HG03064 (cell line): ENCODE measurements around the gene ETV2.

Experiments used
- ATAC-seq: cut with Tn5 transposase; IDR thresholded peaks from one replicate; pipeline ENCODE4 v1.9.1; 2021; ENCODE audit warnings: low read depth; ENCODE audit not compliant: unreplicated experiment

ETV2 gene

DNA sequence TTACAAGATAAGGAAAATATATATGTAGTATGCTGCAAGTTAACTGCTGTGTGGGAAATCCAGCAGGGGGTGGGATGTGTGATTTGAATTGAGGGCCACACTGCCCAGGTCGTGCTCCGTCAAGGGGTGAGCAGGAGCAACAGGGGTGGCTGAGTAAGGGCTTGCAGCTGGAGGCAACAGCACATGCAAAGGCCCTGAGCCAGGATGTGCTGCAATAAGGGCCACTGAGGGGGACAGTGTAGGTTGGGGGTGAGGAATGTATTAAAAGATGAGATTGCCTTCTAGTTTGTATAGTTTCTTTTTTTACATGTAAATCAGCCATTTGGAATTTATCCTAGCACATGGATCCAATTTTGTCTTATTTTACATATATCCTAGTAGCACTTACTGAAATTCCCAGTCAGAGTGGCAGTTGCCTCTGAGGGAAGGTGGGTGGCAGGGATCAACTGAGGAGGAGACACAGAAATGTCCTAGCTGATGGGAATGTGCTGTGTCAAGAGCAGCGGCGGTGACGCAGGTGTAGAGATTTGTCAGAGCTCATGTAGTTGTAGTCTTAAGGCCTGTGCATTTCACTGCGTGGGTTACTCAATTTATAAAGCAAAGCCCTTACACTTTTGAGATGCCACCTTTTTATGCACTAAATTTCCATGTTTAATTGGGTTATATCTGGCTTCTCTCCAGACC, 18.1 kb upstream of the ETV2 start:
- no peak for ATAC-seq

DNA sequence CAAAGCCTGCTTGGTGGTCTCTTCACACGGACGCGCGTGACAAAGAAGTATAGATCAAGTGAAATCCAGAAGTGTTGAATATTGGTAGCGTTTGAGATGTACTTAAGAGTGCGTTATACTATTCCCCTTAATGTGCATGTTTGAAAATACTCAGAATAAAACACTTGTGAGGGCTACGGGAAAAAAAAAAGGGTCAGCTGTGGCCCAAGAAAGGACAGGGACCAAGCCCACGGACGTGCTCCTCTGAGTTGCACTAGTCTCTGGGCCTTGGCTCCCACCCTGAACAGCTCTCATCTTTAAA, 13.3 kb upstream of the ETV2 start:
- ATAC-seq, result peak; percentile 13

DNA sequence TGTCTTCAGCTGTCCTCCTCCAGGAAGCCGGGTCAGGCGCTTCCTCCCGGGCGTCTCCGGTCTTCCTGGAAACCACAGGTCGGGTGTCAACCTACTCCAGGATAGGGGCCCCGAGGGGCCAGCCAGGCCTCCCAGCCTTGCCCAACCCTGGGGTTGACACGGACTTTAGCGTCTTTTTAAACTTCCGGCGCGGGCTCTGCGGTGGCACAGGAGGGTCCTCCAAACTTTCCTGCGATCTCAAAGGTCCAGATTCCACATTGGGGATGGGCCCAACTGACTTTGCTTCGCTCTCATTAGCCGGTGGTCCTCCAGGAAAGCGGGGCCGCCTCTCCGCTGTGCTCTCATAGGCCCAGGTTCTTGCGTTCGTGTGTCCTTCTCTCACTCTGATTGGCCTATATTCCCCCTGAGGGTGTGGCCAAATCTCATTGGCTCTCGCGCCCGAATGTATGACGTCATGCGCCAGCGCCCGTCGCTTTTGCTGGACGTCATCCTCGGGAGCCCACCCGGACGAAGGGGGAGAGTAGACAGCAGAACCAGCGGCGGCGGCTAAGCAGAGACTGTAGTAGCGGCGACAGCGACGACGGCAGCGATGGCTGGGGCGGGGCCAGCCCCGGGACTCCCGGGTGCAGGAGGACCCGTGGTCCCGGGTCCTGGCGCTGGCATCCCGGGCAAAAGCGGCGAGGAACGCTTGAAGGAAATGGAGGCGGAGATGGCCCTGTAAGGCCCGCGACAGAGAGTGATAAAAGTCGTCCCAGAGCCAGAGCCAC, 12.8 kb upstream of the ETV2 start, which contains the start of gene RBM42:
Gene RBM42, plus strand, starts transcription at position 472 of the 767 bp plus-strand sequence. Its CDS starts 118 bp downstream, at position 590.
- ATAC-seq, result peak; percentile 82

DNA sequence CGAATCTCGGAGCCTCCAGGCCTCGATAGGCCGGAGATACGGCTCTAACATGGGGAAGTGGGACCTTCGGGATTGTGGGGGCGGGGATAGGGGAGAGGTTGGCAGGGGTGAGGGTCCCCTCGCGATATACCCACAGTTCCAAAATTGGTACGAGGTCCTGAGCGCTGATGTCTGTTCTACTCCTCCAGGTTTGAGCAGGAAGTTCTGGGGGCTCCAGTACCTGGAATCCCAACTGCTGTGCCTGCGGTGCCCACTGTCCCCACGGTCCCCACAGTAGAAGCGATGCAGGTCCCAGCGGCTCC, 12.3 kb upstream of the ETV2 start:
- no peak for ATAC-seq

GRCh38 chr19:35633727-35634440, 7.7 kb upstream of the ETV2 start:
- no peak for ATAC-seq

- no peak for ATAC-seq
Observed at GRCh38 chr19:35636651-35637050, 4.9 kb upstream of the ETV2 start.

DNA sequence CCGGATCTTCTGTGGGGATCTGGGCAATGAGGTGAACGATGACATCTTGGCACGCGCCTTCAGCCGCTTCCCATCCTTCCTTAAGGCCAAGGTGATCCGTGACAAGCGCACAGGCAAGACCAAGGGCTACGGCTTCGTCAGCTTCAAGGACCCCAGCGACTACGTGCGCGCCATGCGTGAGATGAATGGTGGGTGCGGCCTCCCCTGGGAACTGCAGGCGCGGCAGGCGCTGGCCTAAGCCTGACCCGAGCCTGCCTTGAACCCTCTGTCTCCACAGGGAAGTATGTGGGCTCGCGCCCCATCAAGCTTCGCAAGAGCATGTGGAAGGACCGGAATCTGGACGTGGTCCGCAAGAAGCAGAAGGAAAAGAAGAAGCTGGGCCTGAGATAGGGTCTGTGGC, 4.4 kb upstream of the ETV2 start:
- ATAC-seq, result no peak

DNA sequence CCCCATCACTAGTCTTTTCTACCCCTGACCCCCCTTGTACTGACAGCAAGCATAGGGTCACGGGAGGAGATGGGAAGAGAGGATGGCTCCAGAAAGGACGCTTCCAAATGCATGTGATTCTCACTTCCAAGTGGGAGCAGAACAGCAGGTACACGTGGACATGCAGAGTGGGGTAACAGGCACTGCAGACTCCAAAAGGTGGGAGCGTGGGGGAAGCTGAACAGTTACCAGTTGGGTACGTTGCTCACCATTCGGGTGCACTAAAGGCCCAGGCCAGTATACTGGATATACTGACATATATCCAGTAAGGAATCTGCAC, 2.3 kb upstream of the ETV2 start:
- ATAC-seq, result no peak

- ATAC-seq, result no peak
Observed at GRCh38 chr19:35639863-35640262, 1.7 kb upstream of the ETV2 start.

DNA sequence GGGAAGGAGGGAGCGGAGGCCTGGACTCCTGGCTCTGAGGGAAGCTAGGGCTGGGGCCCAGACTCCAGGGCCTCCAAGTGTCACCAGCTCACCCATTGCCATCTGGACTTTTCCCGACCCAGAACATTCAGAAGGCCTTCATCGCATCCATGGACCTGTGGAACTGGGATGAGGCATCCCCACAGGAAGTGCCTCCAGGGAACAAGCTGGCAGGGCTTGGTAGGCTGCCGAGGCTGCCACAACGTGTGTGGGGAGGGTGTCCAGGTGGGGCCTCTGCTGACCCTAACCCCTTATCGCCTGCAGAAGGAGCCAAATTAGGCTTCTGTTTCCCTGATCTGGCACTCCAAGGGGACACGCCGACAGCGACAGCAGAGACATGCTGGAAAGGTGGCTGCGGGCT, 767 bp downstream of the ETV2 start:
- no peak for ATAC-seq

DNA sequence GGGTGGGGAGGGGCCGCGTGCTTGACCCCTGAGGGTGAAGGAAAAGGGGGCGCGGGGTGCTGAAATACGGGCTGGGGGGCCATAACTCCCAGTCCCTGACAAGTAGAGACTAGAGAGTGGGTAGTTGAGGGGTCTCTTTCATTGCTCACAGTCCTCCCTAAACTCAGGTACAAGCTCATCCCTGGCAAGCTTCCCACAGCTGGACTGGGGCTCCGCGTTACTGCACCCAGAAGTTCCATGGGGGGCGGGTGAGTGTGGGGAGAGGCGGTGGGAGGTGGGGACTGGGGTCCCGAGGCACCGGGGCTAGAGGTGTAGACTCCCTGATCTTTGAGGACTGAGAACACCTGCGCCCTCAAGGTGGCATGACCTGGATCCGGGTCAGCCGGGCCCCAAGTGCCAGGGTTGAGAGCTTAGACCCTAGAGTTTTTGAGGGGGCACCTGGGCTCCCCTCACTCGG, 1.3 kb downstream of the ETV2 start:
- ATAC-seq, result no peak

- ATAC-seq, result peak; percentile 38
Observed at GRCh38 chr19:35643255-35644205, 2.0 kb downstream of the ETV2 start.

DNA sequence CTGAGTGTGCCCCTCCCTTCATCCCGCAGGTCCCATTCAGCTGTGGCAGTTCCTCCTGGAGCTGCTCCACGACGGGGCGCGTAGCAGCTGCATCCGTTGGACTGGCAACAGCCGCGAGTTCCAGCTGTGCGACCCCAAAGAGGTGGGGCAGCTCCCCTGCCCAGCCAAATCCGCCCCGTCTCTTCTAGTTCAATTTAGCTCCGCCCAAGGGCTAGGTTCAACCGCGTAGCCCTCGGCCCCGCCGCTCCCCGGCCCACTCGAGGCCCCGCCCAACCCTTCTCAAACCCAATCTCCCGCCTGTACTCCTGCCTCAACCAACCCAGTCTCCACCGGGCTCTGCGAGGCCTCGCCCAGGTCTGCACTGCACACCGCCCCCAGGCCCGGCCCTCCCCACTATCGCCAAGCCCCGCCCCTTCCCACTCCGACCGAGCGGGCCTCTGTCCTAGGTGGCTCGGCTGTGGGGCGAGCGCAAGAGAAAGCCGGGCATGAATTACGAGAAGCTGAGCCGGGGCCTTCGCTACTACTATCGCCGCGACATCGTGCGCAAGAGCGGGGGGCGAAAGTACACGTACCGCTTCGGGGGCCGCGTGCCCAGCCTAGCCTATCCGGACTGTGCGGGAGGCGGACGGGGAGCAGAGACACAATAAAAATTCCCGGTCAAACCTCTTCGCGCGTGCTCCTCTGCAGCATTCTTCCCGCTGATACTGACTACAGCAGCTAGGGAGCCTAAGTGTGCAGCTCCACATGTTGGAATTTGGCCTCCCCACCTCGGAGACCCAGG, 2.9 kb downstream of the ETV2 start:
- ATAC-seq, result peak; percentile 66

DNA sequence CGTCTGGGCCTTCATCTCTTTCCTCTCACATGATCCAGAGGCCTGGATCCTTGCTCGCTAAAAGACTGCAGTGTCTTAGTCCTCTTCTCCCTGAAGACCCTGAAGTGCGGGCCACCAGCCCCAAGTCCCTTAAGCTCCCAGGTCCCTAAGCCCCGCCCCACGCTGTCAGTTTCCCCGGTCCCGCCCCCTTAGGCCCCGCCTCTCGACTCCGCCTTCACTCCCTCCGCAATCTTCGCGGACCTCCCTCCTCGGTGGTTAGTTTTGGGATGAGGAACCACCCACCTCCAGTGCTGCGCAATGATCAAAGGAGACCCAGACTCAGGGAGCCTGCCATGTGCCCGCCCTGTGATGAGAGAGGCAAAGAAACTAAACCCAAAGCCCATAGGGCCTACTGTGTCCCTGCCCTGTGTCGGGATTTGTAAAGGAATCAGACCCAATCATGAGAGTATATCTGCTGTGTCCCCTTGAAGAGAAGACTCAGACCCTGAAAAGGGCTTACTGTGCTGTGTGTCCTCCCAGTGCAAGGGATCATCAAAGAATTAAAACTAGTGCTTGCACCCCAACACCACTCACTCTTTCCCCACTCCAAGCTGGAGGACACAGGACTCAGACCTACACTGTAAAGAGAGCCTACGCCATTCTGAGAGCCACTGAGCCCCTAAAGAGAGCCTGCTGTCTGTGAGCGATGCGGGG, 3.6 kb downstream of the ETV2 start:
- ATAC-seq, result no peak

GRCh38 chr19:35645680-35646511, 4.4 kb downstream of the ETV2 start:
- no peak for ATAC-seq

DNA sequence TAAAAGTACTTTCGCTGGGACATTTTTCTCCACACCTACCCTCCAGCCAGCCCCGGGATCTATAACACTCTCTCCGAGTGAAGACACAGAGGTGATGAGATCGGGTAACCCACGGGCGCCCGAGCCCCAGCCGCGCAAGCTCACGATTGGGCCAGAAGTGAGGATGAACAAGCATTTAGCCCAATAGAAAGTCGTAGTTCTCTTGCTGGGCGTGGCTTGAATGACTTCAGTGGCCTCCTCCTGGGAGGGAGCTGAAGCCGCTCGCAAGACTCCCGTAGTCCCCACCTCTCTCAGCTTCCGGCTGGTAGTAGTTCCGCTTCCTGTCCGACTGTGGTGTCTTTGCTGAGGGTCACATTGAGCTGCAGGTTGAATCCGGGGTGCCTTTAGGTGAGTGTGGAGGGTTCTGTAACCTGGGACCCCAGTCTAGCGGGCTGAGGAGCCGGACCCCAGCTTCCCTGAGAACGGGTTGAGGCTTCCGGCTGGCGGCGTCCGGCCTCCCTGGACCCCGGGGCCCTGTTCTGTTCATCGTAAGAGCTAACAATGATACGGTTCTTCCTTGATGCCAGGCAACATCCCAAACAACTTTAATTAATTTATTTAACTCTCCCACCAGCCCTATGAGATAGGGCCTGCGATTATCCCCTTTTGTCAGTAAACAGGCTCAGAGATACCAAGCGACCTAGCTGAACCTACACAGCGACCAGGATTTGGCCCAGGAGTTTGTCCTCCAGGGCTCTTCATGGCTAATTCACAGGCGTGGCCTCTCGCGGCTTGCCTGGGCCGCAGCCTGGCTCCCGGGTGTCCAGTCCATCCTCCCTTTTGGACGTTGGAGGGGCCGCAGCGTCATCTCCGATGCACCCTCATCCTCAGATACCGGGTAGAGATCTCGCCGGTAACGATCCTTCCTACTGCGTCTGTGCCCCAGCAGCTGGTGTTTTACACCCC, 6.7 kb downstream of the ETV2 start, which contains the start of gene COX6B1:
Gene COX6B1, plus strand, starts transcription at position 307 of the 945 bp plus-strand sequence. CDS start 2,921 bp downstream, outside the sequence.
- peak; percentile 60 for ATAC-seq

- ATAC-seq, result no peak
Observed at GRCh38 chr19:35650581-35650980, 9.0 kb downstream of the ETV2 start.
